WTC11 (cell line): ENCODE data around the gene BBLN.

ENCODE experiments used
- MAX ChIP-seq: sonication (generic); formaldehyde crosslinking; IDR thresholded peaks from 2 replicates; pipeline ENCODE4 v1.8.0; 2022; ENCODE audit warnings: mild to moderate bottlenecking, missing genetic modification reagents
- NR1H2 ChIP-seq: sonication (generic); formaldehyde crosslinking; IDR thresholded peaks from 2 replicates; pipeline ENCODE4 v1.9.0; 2021; ENCODE audit warnings: mild to moderate bottlenecking, moderate library complexity, missing genetic modification reagents
- PRDM15 ChIP-seq: sonication (generic); formaldehyde crosslinking; IDR thresholded peaks from 2 replicates; pipeline ENCODE4 v1.8.0; 2022; ENCODE audit warnings: missing genetic modification reagents
- SMAD3 ChIP-seq: sonication (generic); formaldehyde crosslinking; IDR thresholded peaks from 2 replicates; pipeline ENCODE4 v1.8.0; 2022; ENCODE audit warnings: missing genetic modification reagents, mild to moderate bottlenecking, borderline replicate concordance
- USF2 ChIP-seq: sonication (generic); formaldehyde crosslinking; IDR thresholded peaks from 2 replicates; pipeline ENCODE4 v1.8.1; 2023; ENCODE audit warnings: mild to moderate bottlenecking, missing genetic modification reagents, moderate library complexity
- ZNF121 ChIP-seq: sonication (generic); formaldehyde crosslinking; IDR thresholded peaks from 2 replicates; pipeline ENCODE4 v1.8.0; 2023; ENCODE audit warnings: missing genetic modification reagents
- TF ChIP-seq, protein P1 (sequence below): sonication (generic); formaldehyde crosslinking; IDR thresholded peaks from 2 replicates; pipeline ENCODE4 v1.8.1; 2022; ENCODE audit warnings: low read depth, missing genetic modification reagents, borderline replicate concordance
- TF ChIP-seq, protein P2 (sequence below): fragments of 200-600 bp; IDR thresholded peaks from 2 replicates; pipeline ENCODE4 v1.8.0; 2022; ENCODE audit warnings: antibody characterized with exemption
- TF ChIP-seq, protein P3 (sequence below): sonication (generic); formaldehyde crosslinking; conservative IDR thresholded peaks from 2 replicates; pipeline ENCODE4 v1.8.1; 2022; ENCODE audit warnings: mild to moderate bottlenecking, missing genetic modification reagents

DNA sequence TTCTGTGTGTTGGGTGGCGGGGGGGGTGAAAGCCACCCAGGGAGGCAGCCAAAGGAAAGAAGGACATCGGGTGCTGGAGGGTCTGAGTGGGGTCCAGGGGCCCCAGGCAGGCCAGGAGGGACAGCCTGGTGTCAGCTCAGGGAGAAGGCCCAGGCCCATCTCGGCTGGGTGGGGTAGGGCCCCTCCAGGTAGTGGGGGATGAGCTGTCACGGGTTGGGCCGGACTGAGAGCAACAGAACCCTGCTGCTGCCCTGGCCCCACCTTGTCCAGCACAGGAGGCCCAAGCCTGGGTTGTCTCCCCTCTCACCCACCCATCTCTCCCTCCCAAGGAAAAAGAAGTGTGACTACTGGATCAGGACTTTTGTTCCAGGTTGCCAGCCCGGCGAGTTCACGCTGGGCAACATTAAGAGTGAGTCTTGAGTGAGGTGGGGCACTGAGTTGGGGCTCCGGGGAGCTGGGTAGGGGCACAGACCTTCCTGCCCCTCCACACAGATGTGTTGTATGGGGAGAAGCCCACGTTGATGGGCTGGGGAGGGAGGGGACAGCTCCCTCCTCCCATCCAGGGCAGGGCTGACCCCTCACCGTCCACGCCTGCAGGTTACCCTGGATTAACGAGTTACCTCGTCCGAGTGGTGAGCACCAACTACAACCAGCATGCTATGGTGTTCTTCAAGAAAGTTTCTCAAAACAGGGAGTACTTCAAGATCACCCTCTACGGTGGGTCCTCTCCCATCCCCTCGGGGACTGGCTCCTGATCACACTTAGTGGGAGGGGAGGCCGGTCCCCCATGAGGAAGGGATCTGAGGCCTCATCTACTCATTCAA is 8.5 kb upstream of the BBLN start:
- TF ChIP-seq, protein P1, sequence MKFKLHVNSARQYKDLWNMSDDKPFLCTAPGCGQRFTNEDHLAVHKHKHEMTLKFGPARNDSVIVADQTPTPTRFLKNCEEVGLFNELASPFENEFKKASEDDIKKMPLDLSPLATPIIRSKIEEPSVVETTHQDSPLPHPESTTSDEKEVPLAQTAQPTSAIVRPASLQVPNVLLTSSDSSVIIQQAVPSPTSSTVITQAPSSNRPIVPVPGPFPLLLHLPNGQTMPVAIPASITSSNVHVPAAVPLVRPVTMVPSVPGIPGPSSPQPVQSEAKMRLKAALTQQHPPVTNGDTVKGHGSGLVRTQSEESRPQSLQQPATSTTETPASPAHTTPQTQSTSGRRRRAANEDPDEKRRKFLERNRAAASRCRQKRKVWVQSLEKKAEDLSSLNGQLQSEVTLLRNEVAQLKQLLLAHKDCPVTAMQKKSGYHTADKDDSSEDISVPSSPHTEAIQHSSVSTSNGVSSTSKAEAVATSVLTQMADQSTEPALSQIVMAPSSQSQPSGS (CRISPR knock-in tag): no peak
- no peak for TF ChIP-seq MAX (CRISPR knock-in tag)
- TF ChIP-seq, protein P2, sequence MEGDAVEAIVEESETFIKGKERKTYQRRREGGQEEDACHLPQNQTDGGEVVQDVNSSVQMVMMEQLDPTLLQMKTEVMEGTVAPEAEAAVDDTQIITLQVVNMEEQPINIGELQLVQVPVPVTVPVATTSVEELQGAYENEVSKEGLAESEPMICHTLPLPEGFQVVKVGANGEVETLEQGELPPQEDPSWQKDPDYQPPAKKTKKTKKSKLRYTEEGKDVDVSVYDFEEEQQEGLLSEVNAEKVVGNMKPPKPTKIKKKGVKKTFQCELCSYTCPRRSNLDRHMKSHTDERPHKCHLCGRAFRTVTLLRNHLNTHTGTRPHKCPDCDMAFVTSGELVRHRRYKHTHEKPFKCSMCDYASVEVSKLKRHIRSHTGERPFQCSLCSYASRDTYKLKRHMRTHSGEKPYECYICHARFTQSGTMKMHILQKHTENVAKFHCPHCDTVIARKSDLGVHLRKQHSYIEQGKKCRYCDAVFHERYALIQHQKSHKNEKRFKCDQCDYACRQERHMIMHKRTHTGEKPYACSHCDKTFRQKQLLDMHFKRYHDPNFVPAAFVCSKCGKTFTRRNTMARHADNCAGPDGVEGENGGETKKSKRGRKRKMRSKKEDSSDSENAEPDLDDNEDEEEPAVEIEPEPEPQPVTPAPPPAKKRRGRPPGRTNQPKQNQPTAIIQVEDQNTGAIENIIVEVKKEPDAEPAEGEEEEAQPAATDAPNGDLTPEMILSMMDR: no peak
- no peak for TF ChIP-seq USF2
- TF ChIP-seq PRDM15 (CRISPR knock-in tag): peak; percentile 3; the same call in 1 of the 2 replicates
- no peak for TF ChIP-seq ZNF121 (CRISPR knock-in tag)
- no peak for TF ChIP-seq NR1H2 (CRISPR knock-in tag)
- no peak for TF ChIP-seq SMAD3 (CRISPR knock-in tag)
- TF ChIP-seq, protein P3, sequence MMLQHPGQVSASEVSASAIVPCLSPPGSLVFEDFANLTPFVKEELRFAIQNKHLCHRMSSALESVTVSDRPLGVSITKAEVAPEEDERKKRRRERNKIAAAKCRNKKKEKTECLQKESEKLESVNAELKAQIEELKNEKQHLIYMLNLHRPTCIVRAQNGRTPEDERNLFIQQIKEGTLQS (CRISPR knock-in tag): no peak
